Tongue (tissue), 2 donors: ENCODE results near the gene RBMS3. TPM values are rescaled to one million over a fixed set of nuclear protein-coding genes. Genes with fewer than 3 reads are reported as not detected.
"Not testable (repeated sequence)": the region's sequence is repeated elsewhere in the genome, so short reads cannot be mapped to it uniquely, and the experiment has no call there.

ENCODE experiments used
- DNase-seq: peaks from one replicate; pipeline ENCODE4 v3.0.0-alpha.2; 2015
- total RNA-seq: library from RNA; depleted of rRNA; stranded (reverse); fragments of >200 nt; gene quantifications from one replicate; pipeline ENCODE4 v1.2.3, GENCODE V29; 2014

Gene RBMS3
- total RNA-seq, 1 donor from 2014 or later, result 81.1 TPM

- DNase-seq, result peak; percentile 26
Observed at GRCh38 chr3:29618395-29619282, 337.8 kb downstream of the RBMS3 start.

GRCh38 chr3:29619676-29620075, 338.8 kb downstream of the RBMS3 start:
- DNase-seq, result no peak

- DNase-seq, result no peak
Observed at GRCh38 chr3:29627136-29628117, 346.6 kb downstream of the RBMS3 start.

- no peak for DNase-seq
Observed at GRCh38 chr3:29628795-29629194, 347.9 kb downstream of the RBMS3 start.

GRCh38 chr3:29635888-29636287, 355.0 kb downstream of the RBMS3 start:
- DNase-seq, result no peak

GRCh38 chr3:29637068-29637467, 356.2 kb downstream of the RBMS3 start:
- no peak for DNase-seq

- peak; percentile 44 for DNase-seq
Observed at GRCh38 chr3:29639578-29640290, 358.9 kb downstream of the RBMS3 start.

- peak; percentile 33 for DNase-seq
Observed at GRCh38 chr3:29642393-29643033, 361.6 kb downstream of the RBMS3 start.

- peak; percentile 24 for DNase-seq
Observed at GRCh38 chr3:29643034-29643425, 362.2 kb downstream of the RBMS3 start.

GRCh38 chr3:29644261-29644660, 363.4 kb downstream of the RBMS3 start:
- peak; percentile 19 for DNase-seq

GRCh38 chr3:29644956-29645636, 364.2 kb downstream of the RBMS3 start:
- DNase-seq, result no peak

- no peak for DNase-seq
Observed at GRCh38 chr3:29646043-29646442, 365.2 kb downstream of the RBMS3 start.

- DNase-seq, result no peak
Observed at GRCh38 chr3:29649815-29650547, 369.1 kb downstream of the RBMS3 start.

GRCh38 chr3:29653680-29654079, 372.8 kb downstream of the RBMS3 start:
- DNase-seq, result no peak

GRCh38 chr3:29655015-29655747, 374.3 kb downstream of the RBMS3 start:
- no peak for DNase-seq

- DNase-seq, result no peak
Observed at GRCh38 chr3:29665688-29666087, 384.8 kb downstream of the RBMS3 start.

GRCh38 chr3:29668233-29668632, 387.4 kb downstream of the RBMS3 start:
- no peak for DNase-seq

GRCh38 chr3:29668728-29669127, 387.9 kb downstream of the RBMS3 start:
- DNase-seq, result no peak

- not testable (repeated sequence) for DNase-seq
Observed at GRCh38 chr3:29670476-29670875, 389.6 kb downstream of the RBMS3 start.

- no peak for DNase-seq
Observed at GRCh38 chr3:29677421-29677820, 396.6 kb downstream of the RBMS3 start.
